ENCODE data around the gene DNAJC27. TPM values are rescaled to one million over a fixed set of nuclear protein-coding genes. Genes with fewer than 3 reads are reported as not detected.

Gene DNAJC27
- total RNA-seq, 1 experiment from 2014 or later = 2.0 TPM

DNA sequence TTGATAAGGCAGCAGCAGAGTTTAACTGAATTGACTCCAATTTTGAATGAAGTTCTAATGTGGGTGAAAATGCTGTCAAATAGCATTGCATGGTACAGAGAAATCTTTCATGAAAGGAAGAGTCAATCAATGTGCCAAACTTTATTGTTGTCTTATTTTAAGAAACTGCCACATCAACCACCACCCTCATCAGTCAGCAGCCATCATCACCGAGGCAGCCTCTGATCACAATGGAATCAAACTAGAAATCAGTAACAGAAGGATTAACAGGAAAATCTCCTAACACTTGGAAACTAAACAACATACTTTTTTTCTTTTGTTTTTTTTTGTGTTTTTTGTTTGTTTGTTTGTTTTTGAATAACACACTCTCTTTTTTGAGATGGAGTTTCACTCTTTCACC is 9.9 kb downstream of the DNAJC27 start:
- no peak overlapping the region for H3K4me2 ChIP-seq (ENCODE audit: low read length)
- ChIA-PET POLR2A (ENCODE audit: unreplicated experiment) (no interaction called here), CTCF (no interaction called here)
- BruUV-seq (replicated peaks) = no TSS peak
- H3K4me3 ChIP-seq (ENCODE audit: low read length) = no peak overlapping the region
- no peaks in the 10 kb centered on the region for H3K79me2 ChIP-seq (ENCODE audit: low read length)
- TF ChIP-seq EZH2 (IDR thresholded peaks at IDR 0.05; ENCODE audit: low read length, unreplicated experiment) (no peak), EZH2phosphoT487 (IDR thresholded peaks at IDR 0.05; ENCODE audit: borderline replicate concordance, low read length) (no peak)
- TF ChIP-seq, protein P1, sequence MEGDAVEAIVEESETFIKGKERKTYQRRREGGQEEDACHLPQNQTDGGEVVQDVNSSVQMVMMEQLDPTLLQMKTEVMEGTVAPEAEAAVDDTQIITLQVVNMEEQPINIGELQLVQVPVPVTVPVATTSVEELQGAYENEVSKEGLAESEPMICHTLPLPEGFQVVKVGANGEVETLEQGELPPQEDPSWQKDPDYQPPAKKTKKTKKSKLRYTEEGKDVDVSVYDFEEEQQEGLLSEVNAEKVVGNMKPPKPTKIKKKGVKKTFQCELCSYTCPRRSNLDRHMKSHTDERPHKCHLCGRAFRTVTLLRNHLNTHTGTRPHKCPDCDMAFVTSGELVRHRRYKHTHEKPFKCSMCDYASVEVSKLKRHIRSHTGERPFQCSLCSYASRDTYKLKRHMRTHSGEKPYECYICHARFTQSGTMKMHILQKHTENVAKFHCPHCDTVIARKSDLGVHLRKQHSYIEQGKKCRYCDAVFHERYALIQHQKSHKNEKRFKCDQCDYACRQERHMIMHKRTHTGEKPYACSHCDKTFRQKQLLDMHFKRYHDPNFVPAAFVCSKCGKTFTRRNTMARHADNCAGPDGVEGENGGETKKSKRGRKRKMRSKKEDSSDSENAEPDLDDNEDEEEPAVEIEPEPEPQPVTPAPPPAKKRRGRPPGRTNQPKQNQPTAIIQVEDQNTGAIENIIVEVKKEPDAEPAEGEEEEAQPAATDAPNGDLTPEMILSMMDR (conservative IDR thresholded peaks at IDR 0.05; ENCODE audit: low read depth, low read length) = no peak
- no peaks in the 10 kb centered on the region for H3K9me3 ChIP-seq (ENCODE audit: low read length)
- no peak overlapping the region for H3K9ac ChIP-seq (ENCODE audit: low read length)
- H3K27ac ChIP-seq (ENCODE audit: low read length) = no peak overlapping the region
- H3F3A ChIP-seq (ENCODE audit: low read length, unreplicated experiment) = no peaks in the 10 kb centered on the region
- no peaks in the 10 kb centered on the region for H3K27me3 ChIP-seq (ENCODE audit: low read length)
- DNase-seq = no peak
- no peaks in the 10 kb centered on the region for H3K4me1 ChIP-seq (ENCODE audit: insufficient read depth, low read length)
- ATAC-seq = no peak
- no peaks in the 10 kb centered on the region for H3K9me2 ChIP-seq (replicated peaks; ENCODE audit: low read length)
- intact Hi-C loops (cut with micrococcal nuclease) = no loop called here
- no peak overlapping the region for H2AFZ ChIP-seq (ENCODE audit: low read length)
- H3K36me3 ChIP-seq (ENCODE audit: low read depth, low read length) = peaks cover 7% of the 10 kb centered on the region; the same call in 1 of the 2 replicates
- no peaks in the 10 kb centered on the region for H4K20me1 ChIP-seq (ENCODE audit: low read length)

DNA sequence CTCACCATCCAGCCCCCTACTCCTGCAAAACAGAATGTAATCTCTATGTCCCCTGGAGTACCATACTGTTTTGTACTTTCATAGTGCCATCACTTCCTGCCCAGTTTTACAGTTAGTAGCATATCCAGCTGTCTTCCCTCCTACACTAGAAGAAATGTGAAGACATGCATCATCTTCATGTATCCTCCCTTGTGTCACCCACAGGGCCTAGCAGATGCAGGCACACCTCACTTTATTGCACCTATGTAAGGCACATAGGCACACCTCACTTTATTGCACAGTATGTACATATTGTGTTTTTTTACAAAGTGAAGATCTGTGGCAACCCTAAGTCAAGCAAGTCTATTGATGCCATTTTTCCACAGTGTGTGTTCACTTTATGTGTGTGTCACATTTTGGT is 12.0 kb downstream of the DNAJC27 start:
- no peak for DNase-seq
- intact Hi-C loops (cut with micrococcal nuclease) = loop anchor here (10.0 kb wide), 1 partner anchor 335 kb away; no protein-coding TSS in a partner anchor
- BruUV-seq (replicated peaks) = no TSS peak
- Histone ChIP-seq H3K4me2 (ENCODE audit: low read length) (no peak overlapping the region), H4K20me1 (ENCODE audit: low read length) (no peaks in the 10 kb centered on the region), H3K36me3 (ENCODE audit: low read depth, low read length) (peaks cover 23% of the 10 kb centered on the region), H3F3A (ENCODE audit: low read length, unreplicated experiment) (no peaks in the 10 kb centered on the region), H3K27me3 (ENCODE audit: low read length) (no peaks in the 10 kb centered on the region), H3K9ac (ENCODE audit: low read length) (no peak overlapping the region), H3K9me3 (ENCODE audit: low read length) (no peaks in the 10 kb centered on the region), H3K79me2 (ENCODE audit: low read length) (no peaks in the 10 kb centered on the region), H3K4me3 (ENCODE audit: low read length) (no peak overlapping the region), H3K27ac (ENCODE audit: low read length) (no peak overlapping the region), H3K9me2 (replicated peaks; ENCODE audit: low read length) (no peaks in the 10 kb centered on the region), H3K4me1 (ENCODE audit: insufficient read depth, low read length) (no peaks in the 10 kb centered on the region), H2AFZ (ENCODE audit: low read length) (no peak overlapping the region)
- POLR2A ChIA-PET (ENCODE audit: unreplicated experiment) = no interaction called here
- no peak for ATAC-seq
- CTCF ChIA-PET = no interaction called here
- TF ChIP-seq, protein P1 (conservative IDR thresholded peaks at IDR 0.05; ENCODE audit: low read depth, low read length) = no peak
- no peak for TF ChIP-seq EZH2 (IDR thresholded peaks at IDR 0.05; ENCODE audit: low read length, unreplicated experiment)
- TF ChIP-seq EZH2phosphoT487 (IDR thresholded peaks at IDR 0.05; ENCODE audit: borderline replicate concordance, low read length) = no peak

DNA sequence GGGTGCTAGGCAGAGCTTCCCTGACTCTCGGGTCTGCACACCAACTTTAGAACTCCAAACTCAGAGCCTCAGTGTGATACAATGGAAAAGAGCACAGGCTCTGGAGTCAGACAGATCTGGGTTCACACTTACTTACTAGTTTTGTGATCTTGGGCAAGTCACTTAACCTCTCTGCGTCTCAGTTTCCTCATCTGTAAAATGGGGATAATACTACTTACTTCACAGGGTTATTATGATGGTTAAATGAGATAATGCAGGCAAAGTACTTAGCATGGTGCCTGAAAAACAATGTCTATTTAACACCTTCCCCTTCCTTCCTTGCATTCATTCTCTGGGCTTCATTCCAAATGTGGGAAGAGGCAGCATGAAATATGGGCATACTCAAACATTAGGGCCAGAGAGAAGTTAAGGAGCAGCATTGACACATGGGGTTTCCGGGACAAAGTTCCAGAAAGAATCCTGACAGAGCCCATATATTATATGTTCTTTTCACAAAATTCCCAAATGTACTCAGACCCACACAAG is 13.3 kb downstream of the DNAJC27 start:
- H3K27ac ChIP-seq (ENCODE audit: low read length) = no peak overlapping the region
- ChIA-PET POLR2A (ENCODE audit: unreplicated experiment) (no interaction called here), CTCF (no interaction called here)
- no peaks in the 10 kb centered on the region for H3K9me3 ChIP-seq (ENCODE audit: low read length)
- no peaks in the 10 kb centered on the region for H3K27me3 ChIP-seq (ENCODE audit: low read length)
- no peaks in the 10 kb centered on the region for H4K20me1 ChIP-seq (ENCODE audit: low read length)
- no peak overlapping the region for H3K4me3 ChIP-seq (ENCODE audit: low read length)
- H3K4me2 ChIP-seq (ENCODE audit: low read length) = no peak overlapping the region
- H3F3A ChIP-seq (ENCODE audit: low read length, unreplicated experiment) = no peaks in the 10 kb centered on the region
- H3K79me2 ChIP-seq (ENCODE audit: low read length) = no peaks in the 10 kb centered on the region
- H3K4me1 ChIP-seq (ENCODE audit: insufficient read depth, low read length) = no peaks in the 10 kb centered on the region
- H2AFZ ChIP-seq (ENCODE audit: low read length) = no peak overlapping the region
- TF ChIP-seq EZH2 (IDR thresholded peaks at IDR 0.05; ENCODE audit: low read length, unreplicated experiment) (no peak), EZH2phosphoT487 (IDR thresholded peaks at IDR 0.05; ENCODE audit: borderline replicate concordance, low read length) (no peak)
- TF ChIP-seq, protein P1 (conservative IDR thresholded peaks at IDR 0.05; ENCODE audit: low read depth, low read length) = no peak
- DNase-seq (no peak), ATAC-seq (no peak)
- H3K9me2 ChIP-seq (replicated peaks; ENCODE audit: low read length) = no peaks in the 10 kb centered on the region
- no peak overlapping the region for H3K9ac ChIP-seq (ENCODE audit: low read length)
- intact Hi-C loops (cut with micrococcal nuclease) = loop anchor here (10.0 kb wide), 1 partner anchor 334 kb away; no protein-coding TSS in a partner anchor
- no TSS peak for BruUV-seq (replicated peaks)
- H3K36me3 ChIP-seq (ENCODE audit: low read depth, low read length) = peaks cover 27% of the 10 kb centered on the region

Measured in PC-3 (cell line).